ENCODE measurements around the gene SPON1. TPM values are rescaled to one million over a fixed set of nuclear protein-coding genes. Genes with fewer than 3 reads are reported as not detected.
"Not testable (repeated sequence)": the region's sequence is repeated elsewhere in the genome, so short reads cannot be mapped to it uniquely, and the experiment has no call there.

Gene SPON1
- total RNA-seq, 1 experiment from 2014 or later: not detected

DNA sequence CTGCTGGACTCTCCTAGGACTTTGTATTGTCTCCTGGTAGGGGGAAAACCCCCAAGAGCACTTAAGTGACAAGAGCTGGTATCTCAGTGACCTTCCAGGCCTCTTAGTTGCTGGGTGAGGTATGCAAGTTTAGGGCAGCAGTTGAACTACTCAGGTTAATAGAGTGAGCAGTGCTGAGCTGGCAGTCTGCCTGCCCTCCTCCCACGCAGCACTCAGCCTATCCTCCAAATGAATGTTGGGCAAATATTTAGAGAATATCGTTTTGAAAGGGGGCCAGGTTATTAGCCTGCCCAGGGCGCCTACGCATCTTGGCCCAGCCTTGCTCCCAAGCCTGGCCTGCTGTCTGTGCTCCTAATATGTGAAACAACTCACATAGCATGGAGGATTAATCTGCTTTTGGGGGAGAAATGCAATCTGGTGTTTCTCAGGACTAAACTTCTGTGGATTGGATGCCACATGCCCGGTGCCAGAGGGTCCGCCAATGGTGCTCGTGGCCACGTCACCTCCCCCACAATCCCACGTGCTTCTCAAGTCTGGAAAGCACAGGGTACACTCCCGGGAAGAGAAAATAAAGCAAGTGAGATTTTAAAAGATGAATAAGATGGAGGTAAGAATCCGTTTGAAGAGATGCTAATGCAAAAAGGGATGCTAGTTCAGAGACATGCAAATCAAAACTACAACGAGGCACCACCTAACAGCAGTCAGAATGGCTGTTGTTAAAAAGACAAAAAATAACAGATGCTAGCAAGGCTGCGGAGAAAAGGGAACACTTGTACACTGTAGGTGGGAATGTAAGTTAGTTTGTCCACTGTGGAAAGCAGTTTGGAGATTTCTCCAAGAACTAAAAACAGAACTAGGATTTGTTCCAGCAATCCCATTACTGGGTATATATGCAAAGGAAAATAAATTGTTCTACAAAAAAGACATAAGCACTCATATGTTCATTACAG is 67.7 kb downstream of the SPON1 start:
- H3F3A ChIP-seq (ENCODE audit: low read length, unreplicated experiment): no peaks in the 10 kb centered on the region
- H3K27ac ChIP-seq (ENCODE audit: low read length): peak overlapping the region; percentile 33
- no peaks in the 10 kb centered on the region for H3K36me3 ChIP-seq (ENCODE audit: low read depth, low read length)
- intact Hi-C loops (cut with micrococcal nuclease): no loop called here
- peaks cover 18% of the 10 kb centered on the region for H3K4me1 ChIP-seq (ENCODE audit: insufficient read depth, low read length)
- TF ChIP-seq EZH2 (IDR thresholded peaks at IDR 0.05; ENCODE audit: low read length, unreplicated experiment): no peak
- TF ChIP-seq, protein P1, sequence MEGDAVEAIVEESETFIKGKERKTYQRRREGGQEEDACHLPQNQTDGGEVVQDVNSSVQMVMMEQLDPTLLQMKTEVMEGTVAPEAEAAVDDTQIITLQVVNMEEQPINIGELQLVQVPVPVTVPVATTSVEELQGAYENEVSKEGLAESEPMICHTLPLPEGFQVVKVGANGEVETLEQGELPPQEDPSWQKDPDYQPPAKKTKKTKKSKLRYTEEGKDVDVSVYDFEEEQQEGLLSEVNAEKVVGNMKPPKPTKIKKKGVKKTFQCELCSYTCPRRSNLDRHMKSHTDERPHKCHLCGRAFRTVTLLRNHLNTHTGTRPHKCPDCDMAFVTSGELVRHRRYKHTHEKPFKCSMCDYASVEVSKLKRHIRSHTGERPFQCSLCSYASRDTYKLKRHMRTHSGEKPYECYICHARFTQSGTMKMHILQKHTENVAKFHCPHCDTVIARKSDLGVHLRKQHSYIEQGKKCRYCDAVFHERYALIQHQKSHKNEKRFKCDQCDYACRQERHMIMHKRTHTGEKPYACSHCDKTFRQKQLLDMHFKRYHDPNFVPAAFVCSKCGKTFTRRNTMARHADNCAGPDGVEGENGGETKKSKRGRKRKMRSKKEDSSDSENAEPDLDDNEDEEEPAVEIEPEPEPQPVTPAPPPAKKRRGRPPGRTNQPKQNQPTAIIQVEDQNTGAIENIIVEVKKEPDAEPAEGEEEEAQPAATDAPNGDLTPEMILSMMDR (conservative IDR thresholded peaks at IDR 0.05; ENCODE audit: low read depth, low read length): no peak
- no peak for TF ChIP-seq EZH2phosphoT487 (IDR thresholded peaks at IDR 0.05; ENCODE audit: borderline replicate concordance, low read length)
- H3K27me3 ChIP-seq (ENCODE audit: low read length): no peaks in the 10 kb centered on the region
- ChIA-PET CTCF (no interaction called here), POLR2A (ENCODE audit: unreplicated experiment) (no interaction called here)
- no peaks in the 10 kb centered on the region for H4K20me1 ChIP-seq (ENCODE audit: low read length)
- no peaks in the 10 kb centered on the region for H3K9me2 ChIP-seq (replicated peaks; ENCODE audit: low read length)
- H3K79me2 ChIP-seq (ENCODE audit: low read length): no peaks in the 10 kb centered on the region
- peak; percentile 84 for DNase-seq
- ATAC-seq: peak; percentile 96
- H3K4me2 ChIP-seq (ENCODE audit: low read length): peak overlapping the region; percentile 59
- H3K9me3 ChIP-seq (ENCODE audit: low read length): no peaks in the 10 kb centered on the region
- H3K9ac ChIP-seq (ENCODE audit: low read length): no peak overlapping the region
- H3K4me3 ChIP-seq (ENCODE audit: low read length): no peak overlapping the region
- no TSS peak for BruUV-seq (replicated peaks)
- H2AFZ ChIP-seq (ENCODE audit: low read length): peak overlapping the region; percentile 37; the same call in 1 of the 2 replicates

DNA sequence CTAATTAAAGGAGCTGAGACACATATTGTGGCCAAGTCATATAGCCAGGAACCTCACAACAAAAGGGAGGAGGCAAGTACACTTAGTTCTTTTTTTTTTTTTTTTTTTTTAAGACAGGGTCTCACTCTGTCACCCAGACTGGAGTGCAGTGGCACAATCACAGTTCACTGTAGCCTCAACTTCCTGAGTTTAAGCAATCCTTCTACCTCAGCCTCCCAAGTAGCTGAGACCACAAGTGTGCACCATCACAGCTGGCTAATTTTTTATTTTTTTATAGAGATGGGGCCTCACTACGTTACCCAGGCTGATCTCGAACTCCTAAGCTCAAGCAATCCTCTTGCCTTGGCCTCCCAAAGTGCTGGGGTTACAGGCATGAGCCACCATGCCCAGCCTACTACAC is 73.0 kb downstream of the SPON1 start:
- H3K27me3 ChIP-seq (ENCODE audit: low read length); CTCF ChIA-PET; H4K20me1 ChIP-seq (ENCODE audit: low read length); H3K9me3 ChIP-seq (ENCODE audit: low read length); H3K79me2 ChIP-seq (ENCODE audit: low read length); POLR2A ChIA-PET (ENCODE audit: unreplicated experiment); H3F3A ChIP-seq (ENCODE audit: low read length, unreplicated experiment); H2AFZ ChIP-seq (ENCODE audit: low read length); ATAC-seq; H3K9me2 ChIP-seq (replicated peaks; ENCODE audit: low read length); H3K9ac ChIP-seq (ENCODE audit: low read length); H3K4me2 ChIP-seq (ENCODE audit: low read length); H3K4me3 ChIP-seq (ENCODE audit: low read length); intact Hi-C loops (cut with micrococcal nuclease); H3K27ac ChIP-seq (ENCODE audit: low read length); DNase-seq; H3K36me3 ChIP-seq (ENCODE audit: low read depth, low read length); BruUV-seq (replicated peaks): not testable (repeated sequence)
- peaks cover 12% of the 10 kb centered on the region for H3K4me1 ChIP-seq (ENCODE audit: insufficient read depth, low read length)

DNA sequence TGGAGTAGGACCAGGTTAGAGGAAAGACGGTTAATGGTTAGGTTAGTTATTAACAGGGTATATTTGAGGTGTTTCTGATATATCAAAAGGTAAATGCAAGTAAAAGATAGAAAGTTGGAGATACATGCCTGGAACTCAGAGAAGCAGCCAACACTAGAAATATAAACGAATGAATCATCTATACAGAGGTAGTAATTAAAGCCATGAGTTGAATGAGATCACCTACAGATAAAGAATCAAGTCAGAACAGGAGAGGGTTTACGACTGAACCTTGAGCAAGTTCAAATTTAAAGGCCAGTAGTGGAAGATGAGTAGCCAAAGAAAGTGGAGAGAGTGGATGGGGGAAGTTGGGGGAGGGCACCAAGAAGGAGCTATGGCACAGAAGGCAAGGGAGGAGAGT is 73.9 kb downstream of the SPON1 start:
- POLR2A ChIA-PET (ENCODE audit: unreplicated experiment): no interaction called here
- Histone ChIP-seq H3K4me1 (ENCODE audit: insufficient read depth, low read length) (peaks cover 11% of the 10 kb centered on the region; the same call in 1 of the 2 replicates), H3K4me2 (ENCODE audit: low read length) (no peak overlapping the region), H3K4me3 (ENCODE audit: low read length) (no peak overlapping the region), H4K20me1 (ENCODE audit: low read length) (no peaks in the 10 kb centered on the region), H3F3A (ENCODE audit: low read length, unreplicated experiment) (no peaks in the 10 kb centered on the region), H3K79me2 (ENCODE audit: low read length) (no peaks in the 10 kb centered on the region), H3K36me3 (ENCODE audit: low read depth, low read length) (no peaks in the 10 kb centered on the region), H3K9me2 (replicated peaks; ENCODE audit: low read length) (no peaks in the 10 kb centered on the region), H3K9ac (ENCODE audit: low read length) (no peak overlapping the region), H3K27me3 (ENCODE audit: low read length) (no peaks in the 10 kb centered on the region), H2AFZ (ENCODE audit: low read length) (no peak overlapping the region), H3K27ac (ENCODE audit: low read length) (no peak overlapping the region), H3K9me3 (ENCODE audit: low read length) (no peaks in the 10 kb centered on the region)
- BruUV-seq (replicated peaks): no TSS peak
- TF ChIP-seq, protein P1 (conservative IDR thresholded peaks at IDR 0.05; ENCODE audit: low read depth, low read length): no peak
- no peak for TF ChIP-seq EZH2phosphoT487 (IDR thresholded peaks at IDR 0.05; ENCODE audit: borderline replicate concordance, low read length)
- TF ChIP-seq EZH2 (IDR thresholded peaks at IDR 0.05; ENCODE audit: low read length, unreplicated experiment): no peak
- intact Hi-C loops (cut with micrococcal nuclease): no loop called here
- peak; percentile 84 for ATAC-seq
- peak; percentile 47 for DNase-seq
- CTCF ChIA-PET: no interaction called here
